H1 (cell line): ENCODE measurements around the gene RNASET2. TPM values are rescaled to one million over a fixed set of nuclear protein-coding genes. Genes with fewer than 3 reads are reported as not detected.

Experiments used
- CTCF ChIA-PET: fragments of 300-600 bp; sonication (Branson Sonifier 250); formaldehyde crosslinking; loops from one replicate; lab custom pipeline; 2021; ENCODE audit not compliant: partially characterized antibody; lab: Charles Lee
- POLR2A ChIA-PET: fragments of 300-600 bp; sonication (Branson Sonifier 250); formaldehyde crosslinking; loops from one replicate; lab custom pipeline; 2021; ENCODE audit warnings: inconsistent platforms; ENCODE audit not compliant: partially characterized antibody; lab: Charles Lee
- DNase-seq, 2 experiments: peaks; one replicate each; pipeline versions ENCODE4 v3.0.0 to v3.0.0-alpha.2; 2010 to 2022; ENCODE audit warnings: low spot score in 2 of 2, low read depth in 1 of 2, mixed read lengths in 1 of 2
- FAIRE-seq: peaks from 2 replicates; lab custom pipeline; 2011; peaks lifted over from hg19 to GRCh38; lab: Jason Lieb, UNC
- H2AFZ ChIP-seq: 2 replicates; pipeline ENCODE4 v1.8.1; 2012; ENCODE audit warnings: low read length, inconsistent platforms
- H2AK5ac ChIP-seq: 2 replicates; pipeline ENCODE4 v1.6.1; 2013; ENCODE audit warnings: low read depth, low read length
- H2BK120ac ChIP-seq: replicated peaks from 2 replicates; pipeline ENCODE3; 2013; ENCODE audit warnings: low read depth, low read length, inconsistent platforms
- H2BK12ac ChIP-seq: 2 replicates; pipeline ENCODE4 v1.6.1; 2013; ENCODE audit warnings: low read depth, low read length
- H2BK15ac ChIP-seq: 2 replicates; pipeline ENCODE4 v1.6.1; 2013; ENCODE audit warnings: low read length
- H2BK20ac ChIP-seq: 2 replicates; pipeline ENCODE4 v1.6.1; 2013; ENCODE audit warnings: low read length
- H2BK5ac ChIP-seq: 2 replicates; pipeline ENCODE4 v1.6.1; 2013; ENCODE audit warnings: low read depth, low read length
- H3K14ac ChIP-seq: 2 replicates; pipeline ENCODE4 v1.6.1; 2013; ENCODE audit warnings: inconsistent platforms; ENCODE audit not compliant: insufficient read length
- H3K18ac ChIP-seq: 2 replicates; pipeline ENCODE4 v1.6.1; 2013; ENCODE audit warnings: low read length; ENCODE audit errors: extremely low read depth
- H3K23ac ChIP-seq: 2 replicates; pipeline ENCODE4 v1.6.1; 2013; ENCODE audit warnings: inconsistent platforms; ENCODE audit not compliant: insufficient read length
- H3K23me2 ChIP-seq: 2 replicates; pipeline ENCODE4 v1.6.1; 2013; ENCODE audit warnings: low read depth, low read length
- H3K27ac ChIP-seq: 2 replicates; pipeline ENCODE4 v1.6.1; 2011; ENCODE audit warnings: low read depth, low read length, inconsistent platforms
- H3K27me3 ChIP-seq, 4 experiments: replicated peaks in 1 of 4; 1 replicate in 1 of 4; 2 replicates in 3 of 4; pipeline versions ENCODE4 v1.6.1 to v1.8.1; 2011 to 2013; ENCODE audit warnings: low read length in 3 of 4, mild to moderate bottlenecking in 3 of 4, inconsistent platforms in 2 of 4, mixed read lengths in 2 of 4, moderate library complexity in 1 of 4; ENCODE audit not compliant: control insufficient read depth in 3 of 4, insufficient read depth in 3 of 4; ENCODE audit errors: extremely low read depth in 1 of 4
- H3K36me3 ChIP-seq, 4 experiments: 2 replicates each; pipeline versions ENCODE4 v1.6.1 to v1.8.1; 2011 to 2013; ENCODE audit warnings: mild to moderate bottlenecking in 4 of 4, low read length in 3 of 4, moderate library complexity in 2 of 4, control low read depth in 1 of 4, inconsistent platforms in 1 of 4; ENCODE audit not compliant: insufficient read depth in 4 of 4, control insufficient read depth in 2 of 4
- H3K4ac ChIP-seq: replicated peaks from 2 replicates; pipeline ENCODE3; 2013; ENCODE audit warnings: low read length, low read depth, mixed read lengths, inconsistent platforms; ENCODE audit not compliant: insufficient read length
- H3K4me1 ChIP-seq, 4 experiments: replicated peaks in 1 of 4; 1 replicate in 1 of 4; 2 replicates in 3 of 4; pipeline versions ENCODE4 v1.6.1 to v1.8.1; 2011 to 2013; ENCODE audit warnings: low read length in 3 of 4, inconsistent platforms in 2 of 4, mixed read lengths in 1 of 4; ENCODE audit not compliant: insufficient read depth in 4 of 4, control insufficient read depth in 3 of 4
- H3K4me2 ChIP-seq, 2 experiments: 2 replicates each; pipeline versions ENCODE4 v1.6.1 to v1.8.1; 2011 to 2013; ENCODE audit warnings: low read depth in 2 of 2, low read length in 2 of 2, control low read depth in 1 of 2, inconsistent platforms in 1 of 2, mild to moderate bottlenecking in 1 of 2; ENCODE audit not compliant: insufficient read depth in 1 of 2
- H3K4me3 ChIP-seq, 4 experiments: fragments of 200-600, 300-600 bp in 1 of 4; sonication (generic), shearing (Covaris generic), sonication (Bioruptor Twin) in 1 of 4; 2 replicates each; pipeline versions ENCODE4 v1.5.1 to v1.8.1; 2011 to 2016; ENCODE audit warnings: low read length in 4 of 4, low read depth in 3 of 4, control low read depth in 2 of 4, inconsistent platforms in 2 of 4, mild to moderate bottlenecking in 2 of 4, mixed read lengths in 1 of 4, moderate library complexity in 1 of 4; ENCODE audit not compliant: insufficient read depth in 2 of 4; ENCODE audit errors: extremely low read depth in 1 of 4
- H3K56ac ChIP-seq: replicated peaks from 2 replicates; pipeline ENCODE3; 2013; ENCODE audit warnings: low read depth, mild to moderate bottlenecking, mixed read lengths, low read length, inconsistent platforms; ENCODE audit not compliant: insufficient read length
- H3K79me1 ChIP-seq: 2 replicates; pipeline ENCODE4 v1.6.1; 2013; ENCODE audit warnings: low read depth, low read length, control low read depth
- H3K79me2 ChIP-seq, 2 experiments: 2 replicates each; pipeline versions ENCODE4 v1.6.1 to v1.8.1; 2012 to 2013; ENCODE audit warnings: low read length in 2 of 2, mild to moderate bottlenecking in 2 of 2, inconsistent platforms in 1 of 2; ENCODE audit not compliant: insufficient read depth in 2 of 2, control insufficient read depth in 1 of 2
- H3K9ac ChIP-seq, 4 experiments: replicated peaks in 1 of 4; 1 replicate in 1 of 4; 2 replicates in 3 of 4; pipeline versions ENCODE4 v1.6.1 to v1.8.1; 2011 to 2013; ENCODE audit warnings: low read depth in 3 of 4, low read length in 3 of 4, control low read depth in 2 of 4, mild to moderate bottlenecking in 2 of 4, moderate library complexity in 2 of 4, inconsistent platforms in 1 of 4; ENCODE audit errors: extremely low read depth in 1 of 4
- H3K9me3 ChIP-seq, 2 experiments: 2 replicates each; pipeline versions ENCODE4 v1.6.1 to v1.8.1; 2012 to 2013; ENCODE audit warnings: mild to moderate bottlenecking in 2 of 2, moderate library complexity in 2 of 2, control low read depth in 1 of 2, inconsistent platforms in 1 of 2, low read depth in 1 of 2, low read length in 1 of 2, mixed read lengths in 1 of 2; ENCODE audit not compliant: insufficient read depth in 2 of 2
- H4K20me1 ChIP-seq, 2 experiments: replicated peaks in 1 of 2; 2 replicates each; pipeline versions ENCODE3 to v1.8.1; 2011 to 2013; ENCODE audit warnings: inconsistent platforms in 2 of 2, low read length in 2 of 2, mild to moderate bottlenecking in 1 of 2; ENCODE audit not compliant: insufficient read depth in 2 of 2, control insufficient read depth in 1 of 2
- H4K5ac ChIP-seq: 2 replicates; pipeline ENCODE4 v1.6.1; 2013; ENCODE audit warnings: low read length, low read depth, mixed read lengths, inconsistent platforms; ENCODE audit not compliant: insufficient read length
- H4K8ac ChIP-seq: 2 replicates; pipeline ENCODE4 v1.8.0; 2013; ENCODE audit warnings: mild to moderate bottlenecking, moderate library complexity, low read length, inconsistent platforms; ENCODE audit not compliant: insufficient read depth; ENCODE audit errors: extremely low read depth
- H4K91ac ChIP-seq: replicated peaks from 2 replicates; pipeline ENCODE3; 2013; ENCODE audit warnings: low read length, mixed read lengths, inconsistent platforms; ENCODE audit not compliant: insufficient read length
- ATF3 ChIP-seq: IDR thresholded peaks from 2 replicates; pipeline ENCODE4 v1.6.1; 2011; ENCODE audit warnings: low read depth, mild to moderate bottlenecking, low read length; ENCODE audit not compliant: insufficient read depth
- BACH1 ChIP-seq: IDR thresholded peaks from 2 replicates; pipeline ENCODE4 v1.6.1; 2012; ENCODE audit warnings: low read length, improper control_type of control experiment
- CBX8 ChIP-seq: fragments of 300-800, 300-1000 bp; sonication (generic); IDR thresholded peaks from 2 replicates; pipeline ENCODE4 v1.7.1; 2016; ENCODE audit warnings: low read depth, low read length, borderline replicate concordance
- CHD1 ChIP-seq: IDR thresholded peaks from 2 replicates; pipeline ENCODE4 v1.6.1; 2012; ENCODE audit warnings: low read depth, low read length, improper control_type of control experiment
- CREB1 ChIP-seq: IDR thresholded peaks from 2 replicates; pipeline ENCODE4 v1.6.1; 2012; ENCODE audit warnings: inconsistent platforms
- GTF2F1 ChIP-seq: IDR thresholded peaks from 2 replicates; pipeline ENCODE4 v1.6.1; 2012; ENCODE audit warnings: low read depth, low read length, improper control_type of control experiment, borderline replicate concordance
- JUN ChIP-seq: IDR thresholded peaks from 2 replicates; pipeline ENCODE4 v1.6.1; 2011; ENCODE audit warnings: low read depth, mild to moderate bottlenecking, improper control_type of control experiment, low read length
- POLR2AphosphoS5 ChIP-seq: IDR thresholded peaks from 2 replicates; pipeline ENCODE4 v1.6.1; 2011; ENCODE audit warnings: low read depth, low read length
- SIX5 ChIP-seq: IDR thresholded peaks from 2 replicates; pipeline ENCODE4 v1.6.1; 2011; ENCODE audit warnings: mild to moderate bottlenecking, low read depth, low read length
- SP2 ChIP-seq: IDR thresholded peaks from 2 replicates; pipeline ENCODE4 v1.6.1; 2012; ENCODE audit warnings: mild to moderate bottlenecking, low read length, inconsistent platforms
- WGBS, 2 experiments: shearing (Covaris generic) in 1 of 2; methylation state at CpG; one replicate each; pipeline versions ENCODE4 v1.1.6 to v1.1.7; 2013 to 2015; ENCODE audit warnings: low lambda C conversion rate in 2 of 2, mixed read lengths in 2 of 2, inconsistent platforms in 1 of 2, low coverage in 1 of 2, missing lambda C conversion rate in 1 of 2; ENCODE audit not compliant: insufficient replicate concordance in 2 of 2, insufficient coverage in 1 of 2, insufficient read length in 1 of 2; ENCODE audit errors: extremely low coverage in 1 of 2, missing lambda C conversion rate in 1 of 2; 5-methylcytosine and 5-hydroxymethylcytosine counted together
- polyA plus RNA-seq, 7 experiments: library from polyadenylated mRNA; depleted of rRNA in 3 of 7; stranded (reverse) in 5 of 7; unstranded in 2 of 7; fragments of >200 nt in 5 of 7; fragments of 200-250 nt in 2 of 7; gene quantifications; 1 replicate in 5 of 7; 2 replicates in 1 of 7; 4 replicates in 1 of 7; pipeline versions ENCODE4 v1.2.1 to v1.2.3, GENCODE V29; 2011 to 2013; ENCODE audit warnings: missing spikeins in 2 of 7, mixed read lengths in 2 of 7
- total RNA-seq: library from RNA; stranded (reverse); fragmentation: NEBNext Ultra II Directional; extraction: Animal tissue kit (Norgen Biotek cat#: 25700); gene quantifications from 2 replicates; pipeline ENCODE4 v1.2.1, GENCODE V29; 2021

The RNASET2 gene
- total and polyA plus RNA-seq, 2 of the 8 experiments (the other 6 are each of a cell fraction or from before 2014, with no cell fraction given): 15.7 to 22.9 TPM

GRCh38 chr6:166980738-166981137 is 24.4 kb upstream of the RNASET2 start:
- FAIRE-seq: no peak

More at GRCh38 chr6:166980738-166981137, 24.4 kb upstream of the RNASET2 start:
- H4K20me1 ChIP-seq: no peaks in the 10 kb centered on the region
- no peak overlapping the region for H2AFZ ChIP-seq
- no peak overlapping the region for H3K14ac ChIP-seq
- H4K91ac ChIP-seq: no peak overlapping the region
- H3K23ac ChIP-seq: no peak overlapping the region
- H3K23me2 ChIP-seq: no peaks in the 10 kb centered on the region
- no peaks in the 10 kb centered on the region; the same call in 1 of the 2 replicates for H3K79me1 ChIP-seq
- H3K56ac ChIP-seq: no peak overlapping the region
- peaks cover 0 to 12% (median 6%) of the 10 kb centered on the region in 4 experiments; a peak in 3 of 8 replicates for H3K36me3 ChIP-seq
- H3K4me2 ChIP-seq: no peak overlapping the region
- no peak overlapping the region for H4K5ac ChIP-seq
- no peak overlapping the region for H3K9ac ChIP-seq
- DNase-seq: no peak
- WGBS, 2 experiments: 91% methylated on average over 3 of the region's 3 CpGs; no CpG with 5 or more reads in 1 of the 2 experiments
- no peak overlapping the region for H3K4me3 ChIP-seq
- H4K8ac ChIP-seq: no peak overlapping the region
- no peak overlapping the region for H3K27ac ChIP-seq
- no peak overlapping the region for H2BK5ac ChIP-seq
- H3K9me3 ChIP-seq: no peaks in the 10 kb centered on the region
- H2BK12ac ChIP-seq: no peak overlapping the region
- H3K4ac ChIP-seq: no peak overlapping the region
- H3K79me2 ChIP-seq: peaks cover 2 to 5% of the 10 kb centered on the region in 2 experiments; a peak in 2 of 4 replicates
- CTCF ChIA-PET: interaction anchor here (1.1 to 1.8 kb wide), 2 partner anchors 9 to 161 kb away, joined by 3 to 5 read pairs; no protein-coding TSS in a partner anchor
- no peak overlapping the region for H2BK20ac ChIP-seq
- H2AK5ac ChIP-seq: no peak overlapping the region
- H3K18ac ChIP-seq: no peak overlapping the region
- TF ChIP-seq SIX5 (no peak), JUN (no peak), GTF2F1 (no peak), BACH1 (no peak), CHD1 (no peak), CBX8 (no peak), ATF3 (no peak), POLR2AphosphoS5 (no peak), CREB1 (no peak), SP2 (no peak)
- H3K27me3 ChIP-seq: no peaks in the 10 kb centered on the region
- no peak overlapping the region for H2BK120ac ChIP-seq
- no peaks in the 10 kb centered on the region for H3K4me1 ChIP-seq
- no peak overlapping the region for H2BK15ac ChIP-seq
- POLR2A ChIA-PET: no interaction called here
